NCI-H446 (cell line): Measurements from ENCODE around the gene DNAH10.
"Not testable (repeated sequence)": the region's sequence is repeated elsewhere in the genome, so short reads cannot be mapped to it uniquely, and the experiment has no call there.

ENCODE experiments used
- DNase-seq, 2 experiments: peaks; one replicate each; lab custom pipeline; 2025; lab: John Stamatoyannopoulos, UW

The DNAH10 gene

DNA sequence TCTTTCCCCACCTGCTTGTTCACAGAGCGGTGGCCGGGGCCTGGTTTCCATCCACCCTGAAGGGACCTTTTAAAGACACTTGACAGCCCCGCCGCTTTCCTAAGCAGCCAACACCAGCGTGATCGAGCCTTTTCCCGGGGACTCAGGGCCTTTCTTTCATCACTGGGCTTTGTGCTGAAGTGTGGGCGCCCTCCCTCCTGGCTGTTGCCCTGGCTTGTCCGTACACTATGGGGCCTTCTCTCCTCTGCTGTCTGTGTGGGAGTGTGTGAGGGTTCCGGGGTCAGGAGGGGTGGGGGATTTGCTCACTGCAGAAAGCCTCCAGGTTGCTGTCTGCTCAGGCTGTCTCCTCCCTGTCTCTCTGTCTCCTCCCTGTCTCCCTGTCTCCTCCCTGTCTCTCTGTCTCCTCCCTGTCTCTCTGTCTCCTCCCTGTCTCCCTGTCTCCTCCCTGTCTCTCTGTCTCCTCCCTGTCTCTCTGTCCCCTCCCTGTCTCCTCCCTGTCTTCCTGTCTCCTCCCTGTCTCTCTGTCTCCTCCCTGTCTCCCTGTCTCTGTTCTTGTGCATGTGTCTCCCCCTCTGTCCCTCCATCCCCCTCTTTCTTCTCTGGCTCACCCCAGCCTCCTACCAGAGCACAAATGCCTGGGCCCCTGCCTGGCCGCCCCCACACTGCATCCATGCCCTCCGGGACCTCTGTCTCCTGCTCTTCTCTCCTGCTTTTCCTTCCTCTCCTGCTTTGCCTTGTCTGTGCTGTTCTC is 145.8 kb downstream of the DNAH10 start:
- no peak for DNase-seq

DNA sequence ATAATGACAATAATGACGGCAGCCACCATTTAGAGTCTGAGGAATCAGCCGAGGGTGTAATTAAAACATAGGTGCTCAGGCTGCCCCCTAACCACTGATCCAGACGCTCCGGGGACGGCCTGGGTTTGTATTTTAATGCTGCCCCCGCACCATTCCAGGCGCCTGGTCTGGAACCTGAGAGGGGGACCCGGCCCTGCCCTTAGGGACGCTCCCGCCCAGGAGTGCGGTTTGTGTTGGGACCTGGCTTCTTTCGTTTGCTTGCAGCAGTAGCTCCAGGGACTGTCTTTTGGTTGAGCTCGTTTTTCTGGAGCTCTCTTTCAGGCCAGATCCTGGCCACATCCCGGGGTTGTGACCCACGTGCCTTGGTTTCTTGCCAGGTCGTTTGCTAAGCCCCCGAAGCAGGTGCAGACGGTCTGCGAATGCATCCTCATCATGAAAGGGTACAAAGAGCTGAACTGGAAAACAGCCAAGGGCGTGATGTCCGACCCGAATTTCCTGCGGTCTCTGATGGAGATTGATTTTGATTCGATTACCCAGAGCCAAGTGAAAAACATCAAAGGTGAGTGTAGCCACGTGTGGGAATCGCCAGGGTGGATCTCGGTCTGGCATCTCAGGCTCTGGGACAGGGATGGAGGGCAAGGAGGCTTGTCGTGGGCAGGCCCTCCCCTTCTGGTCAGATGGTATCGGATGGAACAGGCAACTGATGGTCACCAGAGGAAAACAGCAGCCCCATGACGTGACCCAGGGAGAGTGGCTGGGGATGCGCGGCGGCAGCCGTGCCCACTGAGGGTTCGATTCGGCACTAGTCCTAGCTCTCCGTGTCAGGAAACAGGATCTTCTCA is 147.0 kb downstream of the DNAH10 start:
- no peak for DNase-seq

DNA sequence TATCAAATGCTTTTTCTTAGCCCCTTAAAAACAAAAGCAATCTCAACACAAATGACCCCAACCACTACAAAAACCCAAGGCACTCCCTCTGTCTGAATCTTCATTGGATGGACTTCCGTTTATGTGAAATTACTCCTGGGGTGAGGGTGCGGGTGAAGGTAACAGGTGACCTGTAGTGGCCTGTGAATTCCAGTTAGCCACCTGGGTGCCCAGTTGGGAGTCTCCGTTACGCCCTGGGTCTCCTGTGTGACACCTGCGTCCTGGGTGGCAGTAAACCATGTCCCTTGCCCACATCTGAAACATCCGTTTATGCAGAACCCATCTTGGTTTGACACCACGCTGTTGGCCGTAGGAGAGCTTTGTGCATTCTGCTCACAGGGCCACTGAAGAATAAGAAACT is 148.0 kb downstream of the DNAH10 start:
- no peak for DNase-seq

DNA sequence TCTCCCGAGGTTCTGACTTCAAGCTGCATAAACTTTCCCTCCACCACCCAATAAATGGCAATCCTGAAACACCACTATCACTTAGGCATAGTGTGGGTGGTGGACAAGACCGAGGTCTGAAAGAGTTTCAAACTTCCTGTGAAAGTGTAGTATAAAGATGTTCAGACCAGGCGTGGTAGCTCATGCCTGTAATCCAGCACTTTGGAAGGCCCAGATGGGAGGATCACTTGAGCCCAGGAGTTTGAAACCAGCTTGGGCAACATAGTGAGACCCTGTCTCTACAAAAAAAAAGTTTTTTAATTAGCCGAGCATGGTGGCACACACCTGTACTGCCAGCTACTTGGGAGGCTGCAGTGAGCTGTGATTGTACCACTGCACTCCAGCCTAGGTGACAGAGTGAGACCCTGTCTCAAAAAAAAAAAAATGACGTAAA is 148.7 kb downstream of the DNAH10 start:
- DNase-seq: no peak

DNA sequence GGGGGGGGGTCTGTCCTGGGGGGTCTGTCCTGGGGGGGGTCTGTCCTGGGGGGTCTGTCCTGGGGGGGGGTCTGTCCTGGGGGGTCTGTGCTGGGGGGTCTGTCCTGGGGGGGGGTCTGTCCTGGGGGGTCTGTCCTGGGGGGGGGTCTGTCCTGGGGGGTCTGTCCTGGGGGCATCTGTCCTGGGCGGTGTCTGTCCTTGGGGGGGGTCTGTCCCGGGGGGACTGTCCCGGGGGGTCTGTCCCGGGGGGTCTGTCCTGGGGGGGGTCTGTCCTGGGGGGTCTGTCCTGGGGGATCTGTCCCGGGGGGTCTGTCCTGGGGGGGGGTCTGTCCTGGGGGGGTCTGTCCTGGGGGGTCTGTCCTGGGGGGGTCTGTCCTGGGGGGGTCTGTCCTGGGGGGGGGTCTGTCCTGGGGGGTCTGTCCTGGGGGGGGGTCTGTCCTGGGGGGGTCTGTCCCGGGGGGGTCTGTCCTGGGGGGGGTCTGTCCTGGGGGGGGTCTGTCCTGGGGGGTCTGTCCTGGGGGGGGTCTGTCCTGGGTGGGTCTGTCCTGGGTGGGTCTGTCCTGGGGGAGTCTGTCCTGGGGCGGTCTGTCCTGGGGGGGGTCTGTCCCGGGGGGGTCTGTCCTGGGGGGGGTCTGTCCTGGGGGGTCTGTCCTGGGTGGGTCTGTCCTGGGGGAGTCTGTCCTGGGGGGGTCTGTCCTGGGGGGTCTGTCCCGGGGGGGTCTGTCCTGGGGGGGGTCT is 149.7 kb downstream of the DNAH10 start:
- DNase-seq: not testable (repeated sequence)

DNA sequence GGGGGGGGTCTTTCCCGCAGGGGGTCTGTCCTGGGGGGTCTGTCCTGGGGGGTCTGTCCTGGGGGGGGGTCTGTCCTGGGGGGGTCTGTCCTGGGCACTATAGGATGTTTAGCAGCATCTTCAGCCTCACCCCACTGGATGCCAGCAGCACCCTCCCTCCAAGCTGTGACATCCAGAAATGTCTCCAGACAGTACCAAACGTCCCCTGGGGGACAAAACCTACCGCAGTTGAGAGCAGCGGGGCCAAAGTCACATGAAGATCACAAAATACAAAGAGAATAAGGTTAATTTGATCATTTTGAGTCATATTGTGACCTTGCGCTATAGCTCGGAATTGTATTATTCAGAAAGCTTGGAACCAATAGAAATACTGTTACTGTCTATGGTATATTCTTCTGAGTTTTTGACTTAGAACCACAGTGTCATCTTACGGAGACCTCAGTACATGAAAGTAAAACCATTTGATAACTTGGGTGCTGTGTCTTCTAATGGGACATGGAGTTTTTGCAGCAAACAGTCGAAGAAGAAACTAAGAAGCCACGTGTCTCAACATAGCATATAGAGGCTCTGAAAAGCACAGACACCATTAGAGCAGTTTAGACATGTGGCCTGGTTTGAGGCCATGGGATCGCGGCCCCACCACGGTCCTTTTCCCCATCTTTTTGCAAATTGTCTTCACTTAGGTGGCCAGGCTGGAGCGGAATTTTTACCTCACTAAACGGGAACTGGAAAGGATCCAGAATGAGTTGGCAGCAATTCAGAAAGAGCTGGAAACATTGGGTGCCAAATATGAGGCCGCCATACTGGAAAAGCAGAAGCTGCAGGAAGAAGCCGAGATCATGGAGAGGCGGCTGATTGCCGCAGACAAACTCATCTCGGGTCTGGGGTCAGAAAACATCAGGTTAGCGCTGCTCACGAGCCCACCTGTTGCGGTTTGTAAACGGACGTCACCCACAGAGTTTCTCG is 150.6 kb downstream of the DNAH10 start:
- peak; percentile 47 to 76 for DNase-seq

DNA sequence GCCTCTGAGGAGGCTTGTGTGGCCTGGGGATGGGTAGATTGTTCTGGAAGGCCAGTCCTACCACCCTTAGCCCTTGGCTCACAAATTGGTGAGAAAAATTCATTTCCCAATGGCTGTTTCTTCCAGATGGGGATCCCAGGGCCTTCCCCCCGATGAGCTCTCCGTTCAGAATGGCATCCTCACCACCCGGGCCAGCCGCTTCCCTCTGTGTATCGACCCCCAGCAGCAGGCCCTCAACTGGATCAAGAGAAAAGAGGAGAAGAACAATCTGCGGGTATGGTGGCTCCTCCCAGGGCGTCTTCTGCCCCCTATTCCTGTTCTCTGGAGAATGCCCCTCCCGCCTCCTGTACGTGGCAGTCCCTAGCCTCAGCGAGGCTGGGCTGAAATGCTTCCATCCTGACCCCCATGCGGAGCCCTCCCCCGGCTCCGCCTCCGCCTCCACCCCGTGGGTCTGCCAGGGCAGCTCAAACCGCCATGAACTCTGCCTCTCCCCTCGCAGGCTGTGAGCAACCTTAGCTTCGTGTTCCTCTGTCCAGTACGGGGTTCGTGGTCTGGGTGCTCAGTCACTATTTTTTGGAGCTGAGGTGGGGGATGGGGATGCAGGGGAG is 152.7 kb downstream of the DNAH10 start:
- no peak for DNase-seq

DNA sequence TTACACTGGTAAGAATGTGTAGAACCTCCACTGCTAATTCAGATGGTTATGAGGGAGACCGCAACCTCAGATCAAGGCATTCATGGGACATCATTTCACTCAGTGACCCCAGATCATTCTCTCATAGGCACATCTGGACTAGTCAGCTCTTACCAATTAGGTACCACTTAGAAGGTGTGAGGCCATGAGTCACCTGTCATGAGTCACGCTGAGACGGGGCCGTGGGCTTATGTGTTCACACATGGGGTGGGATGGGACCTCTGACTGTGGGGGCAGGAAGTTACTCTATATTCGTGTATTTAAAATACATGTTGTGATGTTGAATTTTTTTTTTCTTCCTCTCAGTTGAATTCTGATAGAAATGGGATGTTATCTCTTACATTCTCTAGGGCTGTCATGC is 154.6 kb downstream of the DNAH10 start:
- no peak for DNase-seq

DNA sequence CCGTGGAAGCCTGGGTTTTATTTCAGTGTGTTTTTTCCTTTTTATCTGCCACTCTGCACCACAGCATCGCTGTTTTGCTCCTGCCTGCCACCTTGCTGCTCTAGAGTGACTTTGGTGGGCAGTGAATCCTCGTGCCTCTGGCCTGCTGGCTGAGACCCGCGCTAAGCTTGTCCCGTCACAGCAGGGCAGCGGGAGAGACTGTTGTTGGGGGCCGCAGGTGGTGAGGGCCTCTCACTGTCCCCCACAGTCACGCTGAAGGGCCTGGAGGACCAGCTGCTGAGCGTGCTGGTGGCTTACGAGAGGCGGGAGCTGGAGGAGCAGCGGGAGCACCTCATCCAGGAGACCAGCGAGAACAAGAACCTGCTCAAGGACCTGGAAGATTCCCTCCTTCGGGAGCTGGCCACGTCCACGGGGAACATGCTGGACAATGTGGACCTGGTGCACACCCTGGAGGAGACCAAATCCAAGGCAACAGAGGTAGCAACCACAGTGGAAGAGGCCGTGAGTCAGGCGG is 155.3 kb downstream of the DNAH10 start:
- DNase-seq: no peak

DNA sequence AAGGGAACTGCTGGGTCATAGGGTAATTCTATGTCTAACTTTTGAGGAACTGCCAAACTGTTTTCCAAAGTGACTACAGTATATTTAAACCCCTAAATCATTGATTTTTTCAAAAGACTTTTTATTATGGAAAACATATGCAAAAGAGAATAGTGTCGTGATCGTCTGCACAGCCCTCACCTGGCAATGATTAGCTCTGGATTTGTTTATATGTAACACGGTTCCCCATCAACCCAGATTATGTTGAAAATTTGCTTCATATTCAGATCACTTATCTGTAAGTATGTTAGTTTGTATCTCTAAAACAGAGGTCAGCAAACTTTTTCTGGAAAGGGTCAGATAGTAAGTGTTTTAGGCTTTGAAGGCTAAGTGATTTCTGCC is 157.9 kb downstream of the DNAH10 start:
- DNase-seq: no peak

DNA sequence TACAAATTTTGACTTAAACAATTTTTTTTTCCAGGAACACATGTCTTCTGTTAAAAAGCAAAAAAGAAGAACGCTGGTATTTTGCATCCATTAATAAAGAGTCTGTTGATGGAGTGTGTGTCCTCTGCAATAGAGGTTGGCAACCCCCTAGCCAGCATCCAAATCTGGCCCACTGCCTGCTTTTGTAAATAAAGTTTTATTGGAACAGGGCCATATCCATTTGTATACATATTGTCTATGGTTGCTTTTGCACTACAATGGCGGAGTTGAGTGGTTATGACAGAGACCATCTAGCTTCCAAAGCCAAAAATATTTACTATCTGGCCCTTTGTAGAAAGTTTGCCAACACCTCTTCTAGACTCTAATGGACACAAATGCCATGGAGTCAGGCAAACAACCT is 160.9 kb downstream of the DNAH10 start:
- no peak for DNase-seq

DNA sequence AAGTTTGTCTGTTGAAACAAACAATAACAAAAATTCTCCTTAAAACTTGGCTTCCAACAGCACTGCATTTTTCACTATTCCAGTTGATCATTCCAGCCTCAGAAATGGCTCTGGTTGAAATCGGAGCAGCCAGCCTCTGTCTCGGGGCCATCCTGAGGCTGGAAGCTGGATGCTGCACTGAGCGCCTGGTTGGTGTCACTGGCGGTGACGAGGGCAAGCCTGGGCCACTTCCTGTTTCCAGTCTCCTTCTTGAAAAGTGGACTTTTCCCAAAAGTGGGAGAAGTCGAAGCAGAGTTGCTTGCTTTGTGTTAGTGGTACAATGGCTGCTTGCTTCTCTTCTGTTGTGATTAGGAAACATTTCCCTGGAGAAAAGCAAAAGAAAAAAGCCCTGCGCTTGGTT is 161.8 kb downstream of the DNAH10 start:
- no peak for DNase-seq

DNA sequence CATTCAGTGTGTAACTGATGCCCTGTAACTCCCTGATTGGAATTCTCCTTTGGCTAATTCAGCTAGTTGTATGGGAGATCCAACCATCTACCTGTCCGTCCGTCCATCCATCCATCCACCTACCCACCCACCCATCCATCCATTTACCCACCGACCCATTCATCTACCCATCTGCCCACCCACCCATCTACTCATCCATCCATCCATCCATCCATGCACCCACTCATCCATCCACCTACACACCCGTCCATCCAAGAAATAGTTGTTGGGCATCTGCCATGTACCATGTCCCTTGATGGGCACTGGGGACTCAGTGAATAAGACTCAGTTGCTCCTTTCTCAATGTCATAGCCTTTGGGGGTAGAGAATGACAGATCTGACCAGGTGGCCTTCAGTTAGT is 162.4 kb downstream of the DNAH10 start:
- DNase-seq: no peak

DNA sequence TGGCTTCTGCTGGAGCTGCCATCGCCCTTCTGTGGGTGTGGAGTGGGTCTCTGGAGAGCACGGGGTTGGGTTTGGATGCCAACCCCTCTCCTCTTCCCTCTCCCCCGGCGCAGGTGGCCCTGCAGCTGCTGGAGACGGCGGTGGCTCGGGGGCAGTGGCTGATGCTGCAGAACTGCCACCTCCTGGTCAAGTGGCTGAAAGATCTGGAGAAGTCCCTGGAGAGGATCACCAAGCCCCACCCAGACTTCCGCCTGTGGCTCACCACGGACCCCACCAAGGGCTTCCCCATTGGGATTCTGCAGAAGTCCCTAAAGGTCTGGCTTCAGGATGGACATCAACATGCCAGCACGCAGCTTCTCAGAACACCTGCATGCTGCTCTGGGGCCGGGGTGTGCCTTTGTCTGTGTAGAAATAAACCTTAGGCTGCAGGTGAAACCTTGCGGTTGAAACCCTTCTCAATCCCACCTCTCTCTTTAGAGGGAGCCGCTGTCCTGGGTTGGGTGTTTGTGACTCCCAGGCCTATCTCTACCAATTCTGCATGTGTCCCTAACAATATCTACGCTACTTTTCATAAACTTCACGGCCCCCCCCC is 166.3 kb downstream of the DNAH10 start:
- DNase-seq: no peak

DNA sequence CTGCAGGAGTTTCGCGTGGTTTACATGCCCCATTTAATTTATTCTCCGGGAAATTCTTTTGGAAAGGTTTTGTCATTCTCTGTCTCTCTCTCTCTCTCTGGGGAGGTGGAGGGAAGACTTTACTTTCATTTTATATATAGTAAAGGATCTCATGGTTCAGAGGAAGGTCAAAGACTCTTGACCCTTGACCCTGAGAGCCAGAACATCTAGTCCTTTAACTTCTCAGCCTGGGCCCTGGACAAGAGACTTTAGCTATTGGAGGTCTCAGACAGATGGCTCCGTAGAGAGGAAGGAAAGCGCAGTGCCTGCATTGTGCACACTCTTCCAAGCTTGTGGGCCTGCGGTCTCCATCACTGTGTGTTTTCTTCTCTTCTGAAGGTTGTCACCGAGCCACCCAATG is 166.8 kb downstream of the DNAH10 start:
- DNase-seq: no peak

DNA sequence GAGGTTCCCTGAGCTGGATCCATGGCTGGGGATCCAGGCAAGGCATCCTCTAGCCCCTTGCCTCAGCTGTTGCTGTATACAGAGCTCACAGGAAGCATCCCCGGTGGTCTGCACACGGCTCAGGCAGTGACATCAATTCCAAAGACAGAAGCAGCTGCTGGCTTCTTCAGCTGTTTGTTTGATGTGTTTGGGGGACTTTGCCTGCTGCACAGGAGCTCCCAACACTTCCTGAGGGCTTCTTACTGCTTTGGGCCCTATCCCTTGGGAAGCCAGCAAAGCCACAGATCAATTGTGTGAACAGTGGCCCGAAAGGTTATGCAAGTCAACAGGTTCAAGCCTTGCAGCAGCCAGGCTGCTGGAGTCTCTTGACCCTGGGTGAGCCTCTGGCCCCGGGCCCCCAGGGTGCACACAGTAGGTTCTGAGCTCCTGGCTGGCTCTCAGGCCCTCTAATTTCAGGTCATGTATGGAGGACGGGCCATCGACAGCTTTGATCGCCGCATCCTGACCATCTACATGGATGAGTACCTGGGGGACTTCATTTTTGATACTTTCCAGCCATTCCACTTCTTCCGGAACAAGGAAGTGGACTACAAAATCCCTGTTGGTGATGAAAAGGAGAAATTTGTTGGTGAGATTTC is 168.0 kb downstream of the DNAH10 start:
- DNase-seq: no peak

DNA sequence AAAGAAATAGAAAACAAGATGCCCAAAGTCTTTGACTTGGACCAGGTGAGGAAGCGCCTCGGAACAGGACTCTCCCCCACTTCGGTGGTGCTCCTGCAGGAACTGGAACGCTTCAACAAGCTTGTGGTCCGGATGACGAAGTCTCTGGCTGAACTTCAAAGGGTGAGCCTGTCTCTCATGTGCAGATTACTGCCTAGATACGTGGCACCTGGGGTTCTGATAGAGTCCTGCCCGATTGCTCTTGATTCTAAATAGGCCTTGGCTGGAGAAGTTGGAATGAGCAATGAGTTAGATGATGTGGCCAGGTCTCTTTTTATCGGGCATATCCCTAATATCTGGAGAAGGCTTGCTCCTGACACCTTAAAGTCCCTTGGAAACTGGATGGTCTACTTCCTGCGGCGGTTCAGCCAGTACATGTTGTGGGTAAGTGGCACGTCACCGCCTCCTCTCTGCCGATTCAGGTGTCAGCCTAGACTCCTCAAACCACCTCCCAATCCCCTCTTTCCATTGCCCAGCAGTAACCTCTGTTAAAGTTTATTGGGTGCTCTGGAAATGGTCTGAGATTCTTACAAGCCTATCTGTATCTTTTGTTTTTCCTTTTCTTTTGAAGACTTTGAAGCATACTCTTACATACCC is 169.7 kb downstream of the DNAH10 start:
- no peak for DNase-seq

DNA sequence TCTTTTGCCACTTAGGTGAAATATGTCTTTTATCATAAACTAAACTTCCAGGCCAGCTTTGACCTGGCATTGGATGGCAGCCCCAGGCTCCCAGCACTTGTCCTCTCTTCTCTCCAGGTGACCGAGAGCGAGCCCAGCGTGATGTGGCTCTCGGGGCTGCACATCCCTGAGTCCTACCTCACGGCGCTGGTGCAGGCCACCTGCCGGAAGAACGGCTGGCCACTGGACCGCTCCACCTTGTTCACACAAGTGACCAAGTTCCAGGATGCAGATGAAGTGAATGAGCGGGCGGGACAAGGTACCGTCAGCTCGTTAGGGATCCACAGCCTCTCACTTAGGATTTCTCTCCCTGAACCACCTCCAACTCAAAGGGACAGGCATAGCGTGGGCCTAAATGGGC is 171.1 kb downstream of the DNAH10 start:
- DNase-seq: no peak

DNA sequence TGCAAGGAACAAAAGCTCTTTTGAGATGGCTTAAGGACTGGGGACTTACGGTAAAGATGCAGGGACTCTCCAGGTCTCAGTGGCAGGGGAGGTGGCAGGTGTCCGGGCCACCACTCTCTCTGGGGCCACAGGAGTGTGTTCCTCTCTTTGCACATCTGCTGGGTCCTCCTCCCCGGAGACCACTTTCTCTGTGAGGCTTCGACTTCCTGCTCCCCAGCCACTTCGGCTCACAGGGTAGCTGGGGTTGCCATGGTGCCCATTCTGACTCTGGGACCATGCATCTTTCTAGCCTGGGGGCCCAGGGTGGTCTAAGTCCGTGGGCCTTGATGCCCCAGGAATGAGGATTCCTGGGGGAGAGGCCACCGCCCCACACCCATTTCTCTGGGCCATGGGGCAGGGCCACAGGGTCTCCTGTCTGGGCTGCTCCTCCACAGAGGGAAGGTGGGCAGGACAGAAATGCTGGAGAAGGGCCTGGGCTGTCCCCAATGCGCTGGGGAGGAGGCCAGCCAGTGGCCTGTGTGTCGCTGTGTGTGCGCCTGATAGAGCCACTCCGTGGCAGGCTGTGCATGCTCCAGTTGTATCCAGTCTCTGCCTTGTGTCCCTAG is 172.0 kb downstream of the DNAH10 start:
- no peak for DNase-seq
